Measurements from ENCODE around the gene GPRIN3.

Gene GPRIN3

GRCh38 chr4:89253935-89254334, 53.7 kb downstream of the GPRIN3 start:
- no peak for DNase-seq

GRCh38 chr4:89253311-89253710, 54.3 kb downstream of the GPRIN3 start:
- DNase-seq = no peak

- no peak for DNase-seq
Observed at GRCh38 chr4:89251396-89251795, 56.2 kb downstream of the GPRIN3 start.

- DNase-seq = no peak
Observed at GRCh38 chr4:89249716-89250361, 57.8 kb downstream of the GPRIN3 start.

GRCh38 chr4:89249313-89249712, 58.3 kb downstream of the GPRIN3 start:
- DNase-seq = no peak

- no peak for DNase-seq
Observed at GRCh38 chr4:89248879-89249281, 58.7 kb downstream of the GPRIN3 start.

GRCh38 chr4:89247951-89248350, 59.6 kb downstream of the GPRIN3 start:
- DNase-seq = no peak

- peak; percentile 77 for DNase-seq
Observed at GRCh38 chr4:89245459-89245858, 62.1 kb downstream of the GPRIN3 start.

GRCh38 chr4:89243733-89244252, 63.8 kb downstream of the GPRIN3 start:
- DNase-seq = no peak

GRCh38 chr4:89242864-89243732, 64.5 kb downstream of the GPRIN3 start:
- DNase-seq = no peak

- DNase-seq = no peak
Observed at GRCh38 chr4:89242216-89242615, 65.4 kb downstream of the GPRIN3 start.

- no peak for DNase-seq
Observed at GRCh38 chr4:89230271-89230670, 77.3 kb downstream of the GPRIN3 start.

GRCh38 chr4:89226665-89227574, 80.7 kb downstream of the GPRIN3 start:
- peak; percentile 76 for DNase-seq

GRCh38 chr4:89222170-89222569, 85.4 kb downstream of the GPRIN3 start:
- DNase-seq = no peak

GRCh38 chr4:89221167-89221867, 86.3 kb downstream of the GPRIN3 start:
- DNase-seq = no peak

- DNase-seq = no peak
Observed at GRCh38 chr4:89218587-89218986, 89.0 kb downstream of the GPRIN3 start.

- no peak for DNase-seq
Observed at GRCh38 chr4:89217604-89218003, 90.0 kb downstream of the GPRIN3 start.

- no peak for DNase-seq
Observed at GRCh38 chr4:89216866-89217265, 90.7 kb downstream of the GPRIN3 start.

GRCh38 chr4:89216422-89216821, 91.2 kb downstream of the GPRIN3 start:
- DNase-seq = no peak

- no peak for DNase-seq
Observed at GRCh38 chr4:89215736-89216135, 91.9 kb downstream of the GPRIN3 start.

- DNase-seq = no peak
Observed at GRCh38 chr4:89214308-89214707, 93.3 kb downstream of the GPRIN3 start.

GRCh38 chr4:89213382-89213701, 94.3 kb downstream of the GPRIN3 start:
- no peak for DNase-seq

Measured in NCI-H1694 (cell line).